Naive thymus-derived CD4-positive, alpha-beta T cell (primary cell): ENCODE results near the gene CA5A. TPM values are rescaled to one million over a fixed set of nuclear protein-coding genes. Genes with fewer than 3 reads are reported as not detected.

Experiments used
- ATAC-seq: fragments of 150-1000 bp; cut with Tn5 transposase; 2 replicates; pipeline ENCODE4 v1.10.0; 2021; ENCODE audit warnings: mild to moderate bottlenecking, moderate library complexity
- CTCF ChIA-PET: fragments of 350-600 bp; sonication (Branson Sonifier 250); formaldehyde crosslinking; loops from one replicate; lab custom pipeline; 2021; ENCODE audit warnings: antibody characterized with exemption; lab: Charles Lee
- POLR2A ChIA-PET: fragments of 350-600 bp; sonication (Branson Sonifier 250); formaldehyde crosslinking; loops from one replicate; lab custom pipeline; 2021; ENCODE audit warnings: antibody characterized with exemption, inconsistent platforms; lab: Charles Lee
- DNase-seq, 9 donors: peaks; one replicate each; pipeline versions ENCODE4 v3.0.0 to v3.0.0-alpha.2; 2020 to 2022; ENCODE audit warnings: mixed read lengths in 1 of 9
- H3K27ac ChIP-seq: one replicate; pipeline ENCODE4 v1.7.0; 2013; ENCODE audit warnings: mild to moderate bottlenecking, low read depth, low read length, moderate library complexity
- H3K27me3 ChIP-seq, 2 donors: one replicate each; pipeline ENCODE4 v1.7.0; 2013; ENCODE audit warnings: low read length in 2 of 2, mild to moderate bottlenecking in 2 of 2, moderate library complexity in 2 of 2; ENCODE audit not compliant: control insufficient read depth in 2 of 2, insufficient read depth in 2 of 2
- H3K36me3 ChIP-seq, 3 experiments: 1 replicate in 2 of 3; 2 replicates in 1 of 3; pipeline ENCODE4 v1.7.0; 2013; ENCODE audit warnings: low read length in 3 of 3, mild to moderate bottlenecking in 3 of 3, moderate library complexity in 1 of 3; ENCODE audit not compliant: insufficient read depth in 3 of 3, control insufficient read depth in 2 of 3
- H3K4me1 ChIP-seq, 2 donors: one replicate each; pipeline ENCODE4 v1.7.0; 2013; ENCODE audit warnings: low read length in 2 of 2, mild to moderate bottlenecking in 2 of 2, moderate library complexity in 1 of 2; ENCODE audit not compliant: control insufficient read depth in 2 of 2, insufficient read depth in 2 of 2
- H3K4me3 ChIP-seq: 2 replicates; pipeline ENCODE4 v1.7.0; 2013; ENCODE audit warnings: mild to moderate bottlenecking, low read length
- H3K9me3 ChIP-seq, 3 experiments: 1 replicate in 2 of 3; 2 replicates in 1 of 3; pipeline ENCODE4 v1.7.0; 2013; ENCODE audit warnings: low read length in 3 of 3; ENCODE audit not compliant: control insufficient read depth in 2 of 3
- H3K27ac Mint-ChIP-seq, 9 donors: one replicate each; pipeline ENCODE4 v1.8.0; 2020 to 2022; ENCODE audit warnings: mixed read lengths in 9 of 9, mild to moderate bottlenecking in 8 of 9, moderate library complexity in 5 of 9, inconsistent platforms in 2 of 9
- H3K27me3 Mint-ChIP-seq, 5 donors: one replicate each; pipeline ENCODE4 v1.8.0; 2021 to 2022; ENCODE audit warnings: mixed read lengths in 5 of 5, mild to moderate bottlenecking in 1 of 5
- H3K36me3 Mint-ChIP-seq, 5 donors: one replicate each; pipeline ENCODE4 v1.8.0; 2020 to 2022; ENCODE audit warnings: mixed read lengths in 5 of 5, mild to moderate bottlenecking in 3 of 5, inconsistent platforms in 1 of 5
- H3K4me1 Mint-ChIP-seq, 7 donors: one replicate each; pipeline ENCODE4 v1.8.0; 2020 to 2022; ENCODE audit warnings: mixed read lengths in 7 of 7, mild to moderate bottlenecking in 3 of 7, inconsistent platforms in 1 of 7
- H3K4me3 Mint-ChIP-seq, 10 donors: one replicate each; pipeline ENCODE4 v1.8.0; 2020 to 2022; ENCODE audit warnings: mild to moderate bottlenecking in 10 of 10, mixed read lengths in 10 of 10, moderate library complexity in 6 of 10, inconsistent platforms in 2 of 10
- H3K9me3 Mint-ChIP-seq, 11 donors: one replicate each; pipeline ENCODE4 v1.8.0; 2020 to 2022; ENCODE audit warnings: mixed read lengths in 11 of 11, mild to moderate bottlenecking in 4 of 11, inconsistent platforms in 1 of 11, moderate library complexity in 1 of 11
- intact Hi-C, 2 donors: fragments of 100-400 bp; cut with micrococcal nuclease; formaldehyde crosslinking; loops; one replicate each; pipeline ENCODE4 v1.15.1; 2023
- polyA plus RNA-seq, 2 donors: library from polyadenylated mRNA; unstranded; fragments of 300-500 nt; fragmentation: Illumina TruSeq; gene quantifications; one replicate each; pipeline ENCODE4 v1.2.3, GENCODE V29; 2021
- total RNA-seq, 6 experiments: library from RNA in 5 of 6; stranded (reverse) in 5 of 6; gene quantifications; 1 replicate in 5 of 6; 2 replicates in 1 of 6; pipeline ENCODE4 v1.2.3 and lab custom pipeline; 2021 to 2026

The CA5A gene
- total and polyA plus RNA-seq, 7 experiments from 2014 or later = not detected

DNA sequence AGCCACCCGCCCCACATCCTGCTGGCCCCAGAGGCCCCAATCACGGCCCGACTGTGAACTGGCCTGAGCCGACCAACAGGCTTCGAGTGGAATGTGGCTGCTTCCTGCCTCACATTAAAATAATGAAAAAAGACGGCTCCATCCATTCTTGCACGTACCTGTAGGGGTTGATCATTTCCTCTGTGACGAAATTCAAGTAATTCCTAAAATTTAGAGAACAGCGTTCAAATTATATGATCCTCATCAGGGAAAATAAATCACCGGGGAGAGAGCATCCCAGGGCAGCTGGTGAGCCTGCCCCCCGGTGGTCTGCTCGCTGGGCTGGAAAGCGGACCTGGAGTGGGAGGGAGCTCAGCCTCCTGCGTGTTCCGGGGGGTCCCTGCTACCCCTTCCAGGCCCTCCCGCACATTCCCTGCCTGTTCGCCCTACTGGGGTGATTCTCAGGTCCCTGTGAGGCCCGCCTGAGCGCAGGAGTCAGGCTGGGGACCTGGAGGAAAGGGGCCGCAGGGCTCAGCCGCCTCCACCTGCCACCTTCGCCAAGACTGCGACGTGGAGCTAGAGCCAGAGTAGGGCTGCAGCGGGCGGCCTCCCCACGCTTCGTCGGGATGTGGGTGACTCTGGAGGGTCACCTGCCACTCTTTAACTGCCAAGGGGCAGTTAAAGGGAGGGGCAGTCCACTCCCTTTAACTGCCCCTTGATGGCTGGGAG lies 95.9 kb downstream of the CA5A start:
- POLR2A ChIA-PET = interaction anchor here (0.7 kb wide), 1 partner anchor 444 kb away, joined by 3 read pairs; no protein-coding TSS in a partner anchor
- no peaks in the 10 kb centered on the region for H3K9me3 ChIP-seq
- intact Hi-C loops = no loop called here
- H3K27ac ChIP-seq = no peak overlapping the region
- H3K36me3 ChIP-seq = peaks cover 0 to 49% (median 0%) of the 10 kb centered on the region in 3 experiments
- Mint-ChIP-seq H3K36me3 (peaks cover 0 to 14% (median 6%) of the 10 kb centered on the region in 5 donors), H3K9me3 (no peaks in the 10 kb centered on the region), H3K4me3 (no peak overlapping the region), H3K4me1 (peaks cover 0 to 39% (median 11%) of the 10 kb centered on the region in 7 donors), H3K27ac (peak overlapping the region in 1 of 9 donors; percentile 93), H3K27me3 (no peaks in the 10 kb centered on the region)
- ATAC-seq = no peak
- H3K4me1 ChIP-seq = peaks cover 0 to 7% of the 10 kb centered on the region in 2 donors
- CTCF ChIA-PET = interaction anchor here (1.8 kb wide), 1 partner anchor 9 kb away, joined by 6 read pairs; no protein-coding TSS in a partner anchor
- DNase-seq = no peak
- no peaks in the 10 kb centered on the region for H3K27me3 ChIP-seq
- no peak overlapping the region for H3K4me3 ChIP-seq

DNA sequence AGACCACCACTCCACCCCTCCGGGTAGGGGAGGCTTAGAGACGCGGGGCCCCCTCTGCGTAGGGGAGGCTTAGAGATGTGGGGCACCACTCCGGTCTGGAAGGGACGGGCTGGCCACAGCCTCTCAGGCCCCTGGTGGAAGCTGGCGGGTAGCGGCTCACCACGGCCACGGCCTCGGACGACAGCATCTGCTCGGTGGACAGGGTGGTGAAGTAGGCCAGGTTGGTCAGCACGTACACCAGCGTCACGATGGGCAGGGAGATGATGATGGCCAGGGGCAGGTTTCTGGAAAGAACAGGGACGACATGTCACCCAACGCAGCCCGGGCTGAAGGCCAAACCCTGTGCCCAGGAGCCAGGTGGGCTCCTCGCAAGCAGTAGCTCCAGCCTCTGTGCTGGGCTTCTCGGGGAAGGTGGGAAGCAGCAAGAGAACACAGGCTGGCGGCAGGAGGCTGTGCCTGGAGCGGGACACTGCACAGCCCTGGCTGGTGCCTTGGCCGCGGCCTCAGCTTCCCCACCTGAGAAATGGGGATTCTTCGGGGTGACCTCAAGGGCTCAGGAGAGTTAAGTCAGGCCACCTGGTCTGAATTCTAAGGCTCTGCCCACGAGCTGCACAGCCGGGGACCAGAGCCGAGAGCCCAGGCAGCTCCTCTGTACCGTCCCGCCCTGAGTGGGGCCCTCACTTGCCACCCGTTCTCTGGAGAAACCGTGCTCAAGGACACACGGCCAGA lies 96.6 kb downstream of the CA5A start:
- Mint-ChIP-seq H3K27ac (peak overlapping the region in 1 of 9 donors; percentile 65), H3K36me3 (peaks cover 0 to 14% (median 6%) of the 10 kb centered on the region in 5 donors), H3K27me3 (no peaks in the 10 kb centered on the region), H3K4me3 (no peak overlapping the region), H3K4me1 (peaks cover 0 to 37% (median 11%) of the 10 kb centered on the region in 7 donors), H3K9me3 (no peaks in the 10 kb centered on the region)
- no peaks in the 10 kb centered on the region for H3K27me3 ChIP-seq
- ATAC-seq (no peak), DNase-seq (no peak)
- no peak overlapping the region for H3K27ac ChIP-seq
- H3K9me3 ChIP-seq = no peaks in the 10 kb centered on the region
- ChIA-PET POLR2A (no interaction called here), CTCF (interaction anchor here (1.1 to 1.8 kb wide), 2 partner anchors 10 to 61 kb away, joined by 4 to 6 read pairs; no protein-coding TSS in a partner anchor)
- intact Hi-C loops = no loop called here
- H3K36me3 ChIP-seq = peaks cover 0 to 54% (median 4%) of the 10 kb centered on the region in 3 experiments
- H3K4me3 ChIP-seq = no peak overlapping the region
- peaks cover 0 to 7% of the 10 kb centered on the region in 2 donors for H3K4me1 ChIP-seq

DNA sequence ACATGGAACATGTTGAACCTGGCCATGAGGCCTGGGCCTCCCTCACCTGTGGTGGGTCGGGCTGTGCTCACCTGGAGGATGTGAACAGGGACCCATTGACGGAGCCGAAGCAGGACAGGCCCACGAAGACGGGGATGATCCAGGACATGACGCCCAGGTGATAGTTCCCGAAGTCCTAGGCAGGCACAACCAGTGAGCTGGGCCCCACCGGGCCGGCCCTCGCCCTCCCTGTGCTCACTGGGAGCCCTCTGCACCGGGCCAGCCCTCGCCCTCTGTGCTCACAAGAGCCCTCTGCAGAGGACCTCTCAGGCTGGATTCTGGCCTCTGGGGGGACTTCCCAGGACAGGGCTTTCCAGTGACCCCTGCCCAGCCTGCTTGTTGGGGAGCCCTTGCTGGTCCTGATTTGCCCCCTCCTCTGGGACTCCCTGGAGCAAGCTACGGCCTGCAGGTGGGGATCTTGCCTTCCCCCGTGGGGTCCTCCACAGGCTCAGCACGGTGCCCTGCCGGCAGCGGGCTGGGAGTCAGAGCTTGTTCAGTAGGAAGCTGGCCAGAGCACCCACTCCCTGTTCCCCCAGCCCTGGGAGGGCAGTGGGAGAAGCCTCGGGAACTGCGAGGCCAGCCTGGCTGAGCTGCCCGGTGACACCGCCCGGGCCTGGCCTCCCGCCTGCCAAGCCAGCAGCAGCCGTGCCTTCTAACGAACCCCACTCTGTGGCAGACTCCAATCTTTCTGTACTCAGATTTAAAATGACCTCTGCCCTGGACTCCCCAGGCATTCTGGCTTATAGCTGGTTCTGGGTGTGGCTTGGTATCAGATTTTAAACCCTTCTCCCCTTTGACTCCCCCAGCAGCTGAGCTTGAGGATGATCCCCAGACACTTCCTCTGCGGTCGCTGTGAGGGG lies 97.4 kb downstream of the CA5A start:
- ATAC-seq (no peak), DNase-seq (no peak)
- H3K4me3 Mint-ChIP-seq = no peak overlapping the region
- no peaks in the 10 kb centered on the region for H3K27me3 Mint-ChIP-seq
- Histone ChIP-seq H3K27me3 (no peaks in the 10 kb centered on the region), H3K27ac (no peak overlapping the region), H3K4me1 (peaks cover 0 to 7% of the 10 kb centered on the region in 2 donors), H3K36me3 (peaks cover 0 to 62% (median 4%) of the 10 kb centered on the region in 3 experiments), H3K4me3 (no peak overlapping the region), H3K9me3 (no peaks in the 10 kb centered on the region)
- peaks cover 0 to 14% (median 6%) of the 10 kb centered on the region in 5 donors for H3K36me3 Mint-ChIP-seq
- H3K4me1 Mint-ChIP-seq = peaks cover 0 to 31% (median 11%) of the 10 kb centered on the region in 7 donors
- POLR2A ChIA-PET = no interaction called here
- no peaks in the 10 kb centered on the region for H3K9me3 Mint-ChIP-seq
- peak overlapping the region in 1 of 9 donors; percentile 65 for H3K27ac Mint-ChIP-seq
- intact Hi-C loops = no loop called here
- CTCF ChIA-PET = interaction anchor here (1.1 kb wide), 1 partner anchor 60 kb away, joined by 4 read pairs; no protein-coding TSS in a partner anchor

Other genes with a start within 250 kb of the CA5A start
- 100 to 1,000 TPM in 2 of 5 experiments, 10 to 100 TPM in 3; 82.9 to 110 (median 85.3) TPM for gene KLHDC4, start 170.5 kb downstream of the CA5A start, total RNA-seq
- 10 to 100 TPM; 20.0 to 29.6 TPM for gene KLHDC4, start 170.5 kb downstream of the CA5A start, polyA plus RNA-seq
- gene SLC7A5, start 67.0 kb downstream of the CA5A start, total RNA-seq = 100 to 1,000 TPM in 1 of 5 experiments, 10 to 100 TPM in 2, 1 to 10 TPM in 2; 6.0 to 113 (median 29.3) TPM
- 1 to 10 TPM; 3.3 to 3.4 TPM for gene SLC7A5, start 67.0 kb downstream of the CA5A start, polyA plus RNA-seq
- gene BANP, start 14.9 kb upstream of the CA5A start, total RNA-seq = 10 to 100 TPM; 43.6 to 81.2 (median 68.5) TPM
- gene BANP, start 14.9 kb upstream of the CA5A start, polyA plus RNA-seq = 10 to 100 TPM; 17.2 to 28.9 TPM